Mesenchymal stem cell (in vitro differentiated cells and primary cell): ENCODE data around the gene TM4SF5.
A peak's percentile ranks its signal among the peaks of the same experiment; 100 is the strongest.
"Not testable (repeated sequence)": the region's sequence is repeated elsewhere in the genome, so short reads cannot be mapped to it uniquely, and the experiment has no call there.

Experiments
- DNase-seq: peaks from one replicate; pipeline ENCODE4 v3.0.0-alpha.2; 2013
- H2AFZ ChIP-seq: one replicate; pipeline ENCODE4 v1.6.1; 2013; ENCODE audit warnings: low read depth, mild to moderate bottlenecking, control low read depth, inconsistent platforms, low read length, moderate library complexity
- H2AK5ac ChIP-seq: 2 replicates; pipeline ENCODE4 v1.6.1; 2013; ENCODE audit warnings: low read length, moderate library complexity, mild to moderate bottlenecking, inconsistent platforms; ENCODE audit not compliant: severe bottlenecking
- H2BK120ac ChIP-seq: one replicate; pipeline ENCODE4 v1.6.1; 2013; ENCODE audit warnings: low read depth, mild to moderate bottlenecking, inconsistent platforms, low read length, moderate library complexity
- H2BK12ac ChIP-seq, 2 experiments: one replicate each; pipeline ENCODE4 v1.6.1; 2013; ENCODE audit warnings: inconsistent platforms in 2 of 2, low read length in 2 of 2, mild to moderate bottlenecking in 2 of 2, moderate library complexity in 2 of 2, control low read depth in 1 of 2
- H2BK15ac ChIP-seq: one replicate; pipeline ENCODE4 v1.6.1; 2013; ENCODE audit warnings: mild to moderate bottlenecking, low read depth, inconsistent platforms; ENCODE audit not compliant: poor library complexity, severe bottlenecking
- H2BK5ac ChIP-seq: 2 replicates; pipeline ENCODE4 v1.6.1; 2013; ENCODE audit warnings: low read depth, mild to moderate bottlenecking, low read length, control low read depth, inconsistent platforms; ENCODE audit not compliant: poor library complexity, severe bottlenecking
- H3K14ac ChIP-seq, 2 experiments: one replicate each; pipeline ENCODE4 v1.6.1; 2013; ENCODE audit warnings: inconsistent platforms in 2 of 2, low read length in 2 of 2, control low read depth in 1 of 2, mild to moderate bottlenecking in 1 of 2, moderate library complexity in 1 of 2
- H3K18ac ChIP-seq, 2 experiments: one replicate each; pipeline ENCODE4 v1.6.1; 2013; ENCODE audit warnings: inconsistent platforms in 2 of 2, low read length in 2 of 2, control low read depth in 1 of 2, low read depth in 1 of 2, mild to moderate bottlenecking in 1 of 2
- H3K23ac ChIP-seq, 2 experiments: one replicate each; pipeline ENCODE4 v1.6.1; 2013; ENCODE audit warnings: inconsistent platforms in 2 of 2, low read length in 2 of 2, mild to moderate bottlenecking in 2 of 2, moderate library complexity in 2 of 2, control low read depth in 1 of 2
- H3K27ac ChIP-seq: 2 replicates; pipeline ENCODE4 v1.5.1; 2013; ENCODE audit warnings: mild to moderate bottlenecking, moderate library complexity, low read length, control low read depth, inconsistent platforms; ENCODE audit not compliant: poor library complexity, severe bottlenecking
- H3K27me3 ChIP-seq, 2 experiments: 2 replicates each; pipeline versions ENCODE4 v1.6.1 to v1.7.0; 2013; ENCODE audit warnings: low read length in 2 of 2, mild to moderate bottlenecking in 2 of 2, moderate library complexity in 2 of 2, control low read depth in 1 of 2, inconsistent platforms in 1 of 2; ENCODE audit not compliant: control insufficient read depth in 1 of 2, insufficient read depth in 1 of 2
- H3K36me3 ChIP-seq, 2 experiments: 2 replicates each; pipeline versions ENCODE4 v1.6.1 to v1.7.0; 2013; ENCODE audit warnings: low read length in 2 of 2, control low read depth in 1 of 2, inconsistent platforms in 1 of 2, low read depth in 1 of 2, mild to moderate bottlenecking in 1 of 2; ENCODE audit not compliant: insufficient read depth in 2 of 2, control insufficient read depth in 1 of 2
- H3K4ac ChIP-seq, 2 experiments: one replicate each; pipeline ENCODE4 v1.6.1; 2013; ENCODE audit warnings: inconsistent platforms in 2 of 2, low read length in 2 of 2, mild to moderate bottlenecking in 2 of 2, moderate library complexity in 2 of 2, control low read depth in 1 of 2, low read depth in 1 of 2
- H3K4me1 ChIP-seq: 2 replicates; pipeline ENCODE4 v1.6.1; 2013; ENCODE audit warnings: low read depth, low read length, control low read depth; ENCODE audit not compliant: control insufficient read depth, insufficient read depth
- H3K4me2 ChIP-seq: 2 replicates; pipeline ENCODE4 v1.6.1; 2013; ENCODE audit warnings: low read length, mild to moderate bottlenecking, inconsistent platforms; ENCODE audit not compliant: poor library complexity, severe bottlenecking
- H3K4me3 ChIP-seq, 2 experiments: 2 replicates each; pipeline versions ENCODE4 v1.5.1 to v1.7.0; 2013; ENCODE audit warnings: low read length in 2 of 2, mild to moderate bottlenecking in 2 of 2, control low read depth in 1 of 2, low read depth in 1 of 2; ENCODE audit not compliant: insufficient read depth in 1 of 2
- H3K79me1 ChIP-seq: replicated peaks from 2 replicates; pipeline ENCODE4 v1.6.1; 2013; ENCODE audit warnings: mild to moderate bottlenecking, control low read depth, low read length, inconsistent platforms; ENCODE audit not compliant: poor library complexity, severe bottlenecking
- H3K9ac ChIP-seq: 2 replicates; pipeline ENCODE4 v1.7.0; 2013; ENCODE audit warnings: mild to moderate bottlenecking, low read length, moderate library complexity
- H3K9me3 ChIP-seq: 2 replicates; pipeline ENCODE4 v1.7.0; 2013; ENCODE audit warnings: mild to moderate bottlenecking, low read length; ENCODE audit not compliant: control insufficient read depth
- H4K8ac ChIP-seq: one replicate; pipeline ENCODE4 v1.6.1; 2013; ENCODE audit warnings: inconsistent platforms, mild to moderate bottlenecking, low read length, moderate library complexity
- H4K91ac ChIP-seq: one replicate; pipeline ENCODE4 v1.6.1; 2013; ENCODE audit warnings: mild to moderate bottlenecking, low read length, inconsistent platforms
- WGBS: methylation state at CpG from one replicate; pipeline ENCODE4 v1.1.7; 2013; ENCODE audit warnings: mixed read lengths; 5-methylcytosine and 5-hydroxymethylcytosine counted together

TM4SF5 gene

DNA sequence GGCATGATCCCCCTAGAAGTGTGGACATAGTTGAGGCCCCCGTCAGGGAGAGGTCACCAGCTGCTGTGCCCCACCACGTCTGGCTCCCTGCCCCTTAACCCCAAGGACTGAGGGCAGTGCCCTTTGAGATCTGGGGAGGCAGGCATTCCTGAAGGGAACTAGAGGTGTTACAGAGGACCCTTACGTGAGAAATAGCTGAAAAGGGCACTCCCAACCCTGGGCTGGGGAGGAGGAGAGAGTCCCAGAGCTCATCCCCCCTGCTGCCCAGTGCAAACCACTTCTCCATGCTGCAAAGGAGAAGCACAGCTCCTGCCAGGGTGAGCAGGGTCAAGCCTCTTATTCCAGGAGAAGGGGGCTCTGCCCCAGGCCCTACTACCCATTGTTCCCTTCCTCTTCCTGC is 51.1 kb downstream of the TM4SF5 start:
- 92% methylated on average over 3 of the region's 3 CpGs for WGBS
- DNase-seq: no peak

DNA sequence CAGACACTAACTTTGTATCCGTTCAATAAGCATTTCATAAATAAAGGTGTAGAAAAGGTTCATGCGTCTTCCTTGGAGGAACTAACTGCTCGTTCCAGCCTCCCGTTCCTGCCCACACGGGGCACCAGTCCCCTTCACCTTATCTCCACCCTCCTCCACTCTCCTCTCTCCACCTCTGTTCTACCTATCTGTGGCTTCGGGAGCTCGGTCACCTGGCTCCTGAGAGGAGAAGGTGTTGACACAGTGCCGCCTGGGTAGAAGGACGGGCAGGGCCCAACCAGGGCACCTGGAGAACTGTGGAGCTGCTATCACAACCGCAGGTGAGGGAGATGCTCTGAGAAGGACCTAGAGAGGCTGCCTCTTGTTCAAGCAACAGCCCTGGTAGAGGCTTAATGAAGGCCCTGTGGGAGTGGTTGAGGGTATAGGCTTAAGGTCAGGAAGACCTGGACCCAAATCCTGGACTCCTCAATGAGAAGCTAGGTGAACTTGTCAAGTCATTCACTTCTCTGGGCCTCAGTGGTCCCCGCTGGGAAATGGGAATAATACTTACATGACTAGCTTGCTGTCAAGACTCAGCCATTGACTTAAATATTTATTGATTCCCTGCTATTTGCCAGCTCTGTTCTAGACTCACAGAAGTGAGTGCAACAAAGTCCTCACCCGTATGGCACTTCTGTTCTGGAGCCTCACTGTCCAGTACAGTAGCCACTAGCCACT is 51.8 kb downstream of the TM4SF5 start:
- no peaks in the 10 kb centered on the region for H3K79me1 ChIP-seq
- no peak overlapping the region for H3K14ac ChIP-seq
- no peak overlapping the region for H4K8ac ChIP-seq
- no peak overlapping the region for H2AK5ac ChIP-seq
- H2BK15ac ChIP-seq: no peak overlapping the region
- no peak overlapping the region for H3K4me2 ChIP-seq
- WGBS: 90% methylated on average over 12 of the region's 12 CpGs
- H2BK5ac ChIP-seq: no peak overlapping the region
- H3K9me3 ChIP-seq: no peaks in the 10 kb centered on the region
- H3K18ac ChIP-seq: no peak overlapping the region
- no peaks in the 10 kb centered on the region for H3K4me1 ChIP-seq
- H3K9ac ChIP-seq: no peak overlapping the region
- peaks cover 32 to 33% of the 10 kb centered on the region in 2 experiments for H3K36me3 ChIP-seq
- no peak overlapping the region for H3K4me3 ChIP-seq
- H3K23ac ChIP-seq: no peak overlapping the region
- no peak overlapping the region for H2AFZ ChIP-seq
- H3K27me3 ChIP-seq: no peaks in the 10 kb centered on the region
- H2BK12ac ChIP-seq: no peak overlapping the region
- no peak overlapping the region for H3K27ac ChIP-seq
- no peak overlapping the region for H2BK120ac ChIP-seq
- H4K91ac ChIP-seq: no peak overlapping the region
- no peak overlapping the region for H3K4ac ChIP-seq
- no peak for DNase-seq

More for the DNA sequence above, 51.1 kb downstream of the TM4SF5 start:
- no peaks in the 10 kb centered on the region for H3K79me1 ChIP-seq
- H2BK12ac ChIP-seq: no peak overlapping the region
- no peak overlapping the region for H3K27ac ChIP-seq
- no peak overlapping the region for H3K9ac ChIP-seq
- H3K4ac ChIP-seq: no peak overlapping the region
- no peak overlapping the region for H4K91ac ChIP-seq
- H3K14ac ChIP-seq: no peak overlapping the region
- H2BK5ac ChIP-seq: no peak overlapping the region
- H2AFZ ChIP-seq: no peak overlapping the region
- H4K8ac ChIP-seq: no peak overlapping the region
- no peaks in the 10 kb centered on the region for H3K27me3 ChIP-seq
- no peak overlapping the region for H2BK120ac ChIP-seq
- H3K4me1 ChIP-seq: no peaks in the 10 kb centered on the region
- no peaks in the 10 kb centered on the region for H3K9me3 ChIP-seq
- no peak overlapping the region for H3K18ac ChIP-seq
- H2AK5ac ChIP-seq: no peak overlapping the region
- no peak overlapping the region for H3K23ac ChIP-seq
- H2BK15ac ChIP-seq: no peak overlapping the region
- no peak overlapping the region for H3K4me2 ChIP-seq
- H3K4me3 ChIP-seq: no peak overlapping the region
- H3K36me3 ChIP-seq: peaks cover 39 to 40% of the 10 kb centered on the region in 2 experiments

DNA sequence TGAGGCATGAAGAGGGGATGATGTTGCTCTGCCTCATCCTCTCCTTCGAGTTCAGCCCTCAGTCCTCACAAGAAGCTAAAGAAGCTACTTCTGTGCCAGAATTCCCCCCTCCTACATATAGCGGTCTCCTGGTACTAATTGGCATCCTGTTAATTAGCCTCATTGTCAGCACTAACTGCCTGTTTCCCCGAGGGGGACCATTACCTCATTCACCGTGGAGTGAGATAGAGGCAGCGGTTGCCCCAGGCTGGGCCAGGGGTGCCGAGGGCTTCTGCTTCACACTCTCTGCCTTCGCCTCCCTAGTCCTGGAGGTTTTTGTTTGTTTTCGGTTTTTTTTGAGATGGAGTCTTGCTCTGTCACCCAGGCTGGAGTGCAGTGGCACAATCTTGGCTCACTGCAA is 55.7 kb downstream of the TM4SF5 start:
- H3K79me1 ChIP-seq: no peaks in the 10 kb centered on the region
- H4K8ac ChIP-seq: no peak overlapping the region
- no peak overlapping the region for H3K9ac ChIP-seq
- H3K27me3 ChIP-seq: no peaks in the 10 kb centered on the region
- H3K36me3 ChIP-seq: peaks cover 13 to 15% of the 10 kb centered on the region in 2 experiments
- H2BK12ac ChIP-seq: no peak overlapping the region
- H3K4ac ChIP-seq: no peak overlapping the region
- no peak overlapping the region for H3K4me3 ChIP-seq
- H2BK5ac ChIP-seq: no peak overlapping the region
- H3K14ac ChIP-seq: no peak overlapping the region
- no peak overlapping the region for H3K4me2 ChIP-seq
- H2BK15ac ChIP-seq: no peak overlapping the region
- H4K91ac ChIP-seq: no peak overlapping the region
- no peaks in the 10 kb centered on the region for H3K4me1 ChIP-seq
- no peak overlapping the region for H2BK120ac ChIP-seq
- no peaks in the 10 kb centered on the region for H3K9me3 ChIP-seq
- DNase-seq: no peak
- H2AK5ac ChIP-seq: no peak overlapping the region
- no peak overlapping the region for H2AFZ ChIP-seq
- no peak overlapping the region for H3K18ac ChIP-seq
- 63% methylated on average over 8 of the region's 8 CpGs for WGBS
- no peak overlapping the region for H3K27ac ChIP-seq
- no peak overlapping the region for H3K23ac ChIP-seq

DNA sequence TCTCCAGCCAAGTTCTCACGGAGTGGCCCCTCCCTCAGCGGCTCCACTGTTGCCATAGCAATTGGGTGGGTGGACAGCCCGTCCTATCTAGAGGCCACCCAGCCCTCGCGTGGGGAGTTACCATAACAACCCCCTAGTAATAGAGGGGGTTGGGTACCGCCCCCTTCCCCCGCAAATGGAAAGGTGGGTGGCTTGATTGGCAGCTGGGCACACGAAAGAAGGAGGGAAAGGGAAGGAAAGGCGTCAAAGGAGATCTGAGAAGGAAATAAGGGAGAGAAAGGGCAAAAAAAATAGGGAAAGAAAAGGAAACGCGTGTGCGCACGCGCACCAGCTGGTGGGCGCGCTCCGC is 61.1 kb downstream of the TM4SF5 start:
- H2BK5ac ChIP-seq, H3K14ac ChIP-seq, H3K23ac ChIP-seq, H3K79me1 ChIP-seq, H2BK12ac ChIP-seq, H4K91ac ChIP-seq, H3K9me3 ChIP-seq, H2AFZ ChIP-seq, H4K8ac ChIP-seq, H2BK15ac ChIP-seq, H2BK120ac ChIP-seq, H2AK5ac ChIP-seq, H3K18ac ChIP-seq, H3K4ac ChIP-seq, DNase-seq, H3K27me3 ChIP-seq, H3K36me3 ChIP-seq: not testable (repeated sequence)
- Histone ChIP-seq H3K4me1 (peaks cover 12% of the 10 kb centered on the region), H3K4me2 (peak overlapping the region; percentile 77), H3K9ac (peak overlapping the region; percentile 81), H3K4me3 (peak overlapping the region in 1 of 2 experiments; percentile 95), H3K27ac (peak overlapping the region; percentile 74)
- 0% methylated on average over 8 of the region's 17 CpGs for WGBS
